HepG2 (cell line): ENCODE results near the gene ZFP90. TPM values are rescaled to one million over a fixed set of nuclear protein-coding genes. Genes with fewer than 3 reads are reported as not detected.
A peak's percentile ranks its signal among the peaks of the same experiment; 100 is the strongest.

Experiments used
- ASH2L ChIP-seq: fragments of 300-600, 200-600 bp; sonication (generic); IDR thresholded peaks from 2 replicates; pipeline ENCODE4 v1.7.0; 2017; ENCODE audit warnings: low read depth, mild to moderate bottlenecking, moderate library complexity, mixed read lengths, low read length; ENCODE audit not compliant: insufficient read length
- FOXA1 ChIP-seq, 2 experiments: fragments of 450-650 bp in 1 of 2; sonication (generic) in 1 of 2; formaldehyde crosslinking in 1 of 2; IDR thresholded peaks; 2 replicates each; pipeline versions ENCODE4 v1.4.0 to v1.6.1; 2016 to 2020; ENCODE audit warnings: missing genetic modification reagents in 1 of 2
- IKZF1 ChIP-seq: fragments of 450-650 bp; IDR thresholded peaks from 2 replicates; pipeline ENCODE4 v1.7.1; 2016
- JUNB ChIP-seq: sonication (generic); formaldehyde crosslinking; IDR thresholded peaks from 2 replicates; pipeline ENCODE4 v1.8.0; 2022; ENCODE audit warnings: missing genetic modification reagents, mild to moderate bottlenecking, borderline replicate concordance
- ZFP1 ChIP-seq: IDR thresholded peaks from 2 replicates; pipeline ENCODE4 v1.6.1; 2016
- ZNF274 ChIP-seq: sonication (generic); formaldehyde crosslinking; IDR thresholded peaks from 2 replicates; pipeline ENCODE4 v1.5.1; 2020; ENCODE audit warnings: mild to moderate bottlenecking, missing genetic modification reagents
- polyA plus RNA-seq, 8 experiments: library from polyadenylated mRNA; depleted of rRNA in 3 of 8; stranded (reverse) in 7 of 8; unstranded in 1 of 8; fragments of >200 nt; fragmentation: Illumina TruSeq in 4 of 8; extraction: Trizol in 4 of 8; gene quantifications; 2 replicates each; pipeline versions ENCODE4 v1.2.1 to v1.2.3, GENCODE V29; 2011 to 2016; ENCODE audit warnings: low read depth in 4 of 8, missing spikeins in 1 of 8, mixed read lengths in 1 of 8; ENCODE audit not compliant: insufficient read depth in 1 of 8
- total RNA-seq, 5 experiments: library from RNA; depleted of rRNA; stranded (reverse); fragments of >200 nt; fragmentation: Illumina TruSeq; extraction: Trizol; gene quantifications; 2 replicates each; pipeline ENCODE4 v1.2.3, GENCODE V29; 2016; ENCODE audit warnings: low read depth in 1 of 5
- TF ChIP-seq, protein P1 (sequence below): sonication (generic); formaldehyde crosslinking; IDR thresholded peaks from 2 replicates; pipeline ENCODE4 v1.4.0; 2020; ENCODE audit warnings: missing genetic modification reagents
- TF ChIP-seq, protein P2 (sequence below): sonication (generic); formaldehyde crosslinking; IDR thresholded peaks from 2 replicates; pipeline ENCODE4 v1.5.0; 2020; ENCODE audit warnings: mild to moderate bottlenecking, missing genetic modification reagents, borderline replicate concordance
- TF ChIP-seq, protein P3 (sequence below), 2 experiments: sonication (generic) in 1 of 2; formaldehyde crosslinking in 1 of 2; IDR thresholded peaks; 2 replicates each; pipeline versions ENCODE4 v1.4.0 to v1.6.1; 2016 to 2020; ENCODE audit warnings: borderline replicate concordance in 1 of 2, low read depth in 1 of 2, mild to moderate bottlenecking in 1 of 2, missing genetic modification reagents in 1 of 2
- TF ChIP-seq, protein P4 (sequence below): sonication (generic); formaldehyde crosslinking; IDR thresholded peaks from 2 replicates; pipeline ENCODE4 v1.4.0; 2020; ENCODE audit warnings: missing genetic modification reagents
- TF ChIP-seq, protein P5 (sequence below): sonication (generic); formaldehyde crosslinking; IDR thresholded peaks from 2 replicates; pipeline ENCODE4 v1.5.0; 2020; ENCODE audit warnings: mild to moderate bottlenecking, missing genetic modification reagents

Gene ZFP90
- total and polyA plus RNA-seq, 2 of the 13 experiments (the other 11 are each of a cell fraction or from before 2014, with no cell fraction given), result 17.6 to 18.9 TPM

DNA sequence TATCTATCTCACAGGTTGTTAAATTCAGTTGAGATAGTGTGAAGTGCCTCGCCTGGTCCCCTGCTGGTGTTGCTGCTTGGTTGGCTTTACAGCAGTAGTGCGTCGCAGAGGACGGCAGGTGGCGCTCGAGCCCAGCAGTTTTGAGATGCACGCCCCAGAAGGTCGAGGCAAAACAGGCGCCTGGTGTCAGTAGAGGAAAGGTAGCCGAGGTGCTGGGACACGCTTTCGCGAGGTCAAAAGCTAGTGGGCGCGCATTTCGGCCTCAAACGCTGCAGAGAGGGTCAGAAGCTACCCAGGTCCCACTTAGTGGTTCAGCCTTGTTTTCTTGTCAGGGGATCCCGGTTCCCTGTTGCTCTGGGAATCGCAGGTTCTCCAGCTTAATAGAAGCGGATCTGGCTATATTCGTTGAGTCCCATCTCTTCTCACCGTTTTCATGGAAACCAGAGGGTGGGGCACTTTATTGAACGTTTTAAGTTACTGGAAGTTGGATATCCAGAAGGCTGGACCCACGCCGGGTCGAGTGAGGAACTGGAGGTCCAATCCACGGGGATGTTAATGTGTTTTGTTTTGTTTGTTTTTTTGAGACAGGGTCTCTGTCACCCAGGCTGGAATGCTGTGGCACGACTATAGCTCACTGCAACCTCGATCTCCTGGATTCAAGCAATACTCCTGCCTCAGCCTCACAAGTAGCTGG, 10.3 kb upstream of the ZFP90 start (continued):
- TF ChIP-seq, protein P1, sequence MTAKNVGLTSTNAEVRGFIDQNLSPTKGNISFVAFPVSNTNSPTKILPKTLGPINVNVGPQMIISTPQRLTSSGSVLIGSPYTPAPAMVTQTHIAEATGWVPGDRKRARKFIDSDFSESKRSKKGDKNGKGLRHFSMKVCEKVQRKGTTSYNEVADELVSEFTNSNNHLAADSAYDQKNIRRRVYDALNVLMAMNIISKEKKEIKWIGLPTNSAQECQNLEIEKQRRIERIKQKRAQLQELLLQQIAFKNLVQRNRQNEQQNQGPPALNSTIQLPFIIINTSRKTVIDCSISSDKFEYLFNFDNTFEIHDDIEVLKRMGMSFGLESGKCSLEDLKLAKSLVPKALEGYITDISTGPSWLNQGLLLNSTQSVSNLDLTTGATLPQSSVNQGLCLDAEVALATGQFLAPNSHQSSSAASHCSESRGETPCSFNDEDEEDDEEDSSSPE (CRISPR knock-in tag), result peak; percentile 80
- TF ChIP-seq ZFP1 (CRISPR knock-in tag), result no peak
- TF ChIP-seq, protein P2, sequence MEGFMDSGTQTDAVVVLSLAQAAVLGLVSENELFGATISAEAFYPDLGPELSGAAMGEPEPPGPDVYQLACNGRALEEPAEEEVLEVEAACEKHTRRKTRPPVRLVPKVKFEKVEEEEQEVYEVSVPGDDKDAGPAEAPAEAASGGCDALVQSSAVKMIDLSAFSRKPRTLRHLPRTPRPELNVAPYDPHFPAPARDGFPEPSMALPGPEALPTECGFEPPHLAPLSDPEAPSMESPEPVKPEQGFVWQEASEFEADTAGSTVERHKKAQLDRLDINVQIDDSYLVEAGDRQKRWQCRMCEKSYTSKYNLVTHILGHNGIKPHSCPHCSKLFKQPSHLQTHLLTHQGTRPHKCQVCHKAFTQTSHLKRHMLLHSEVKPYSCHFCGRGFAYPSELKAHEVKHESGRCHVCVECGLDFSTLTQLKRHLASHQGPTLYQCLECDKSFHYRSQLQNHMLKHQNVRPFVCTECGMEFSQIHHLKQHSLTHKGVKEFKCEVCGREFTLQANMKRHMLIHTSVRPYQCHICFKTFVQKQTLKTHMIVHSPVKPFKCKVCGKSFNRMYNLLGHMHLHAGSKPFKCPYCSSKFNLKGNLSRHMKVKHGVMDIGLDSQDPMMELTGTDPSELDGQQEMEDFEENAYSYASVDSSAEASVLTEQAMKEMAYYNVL (CRISPR knock-in tag), result no peak; the same call in 1 of the 2 replicates
- TF ChIP-seq ASH2L, result no peak
- TF ChIP-seq, protein P3, sequence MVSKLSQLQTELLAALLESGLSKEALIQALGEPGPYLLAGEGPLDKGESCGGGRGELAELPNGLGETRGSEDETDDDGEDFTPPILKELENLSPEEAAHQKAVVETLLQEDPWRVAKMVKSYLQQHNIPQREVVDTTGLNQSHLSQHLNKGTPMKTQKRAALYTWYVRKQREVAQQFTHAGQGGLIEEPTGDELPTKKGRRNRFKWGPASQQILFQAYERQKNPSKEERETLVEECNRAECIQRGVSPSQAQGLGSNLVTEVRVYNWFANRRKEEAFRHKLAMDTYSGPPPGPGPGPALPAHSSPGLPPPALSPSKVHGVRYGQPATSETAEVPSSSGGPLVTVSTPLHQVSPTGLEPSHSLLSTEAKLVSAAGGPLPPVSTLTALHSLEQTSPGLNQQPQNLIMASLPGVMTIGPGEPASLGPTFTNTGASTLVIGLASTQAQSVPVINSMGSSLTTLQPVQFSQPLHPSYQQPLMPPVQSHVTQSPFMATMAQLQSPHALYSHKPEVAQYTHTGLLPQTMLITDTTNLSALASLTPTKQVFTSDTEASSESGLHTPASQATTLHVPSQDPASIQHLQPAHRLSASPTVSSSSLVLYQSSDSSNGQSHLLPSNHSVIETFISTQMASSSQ (IDR thresholded peaks at IDR 0.05; ENCODE audit: low read depth), result no peak
- TF ChIP-seq, protein P3 (CRISPR knock-in tag; IDR thresholded peaks at IDR 0.05; ENCODE audit: borderline replicate concordance), result peak; percentile 41; the same call in 1 of the 2 replicates
- peak; percentile 75 for TF ChIP-seq ZNF274 (CRISPR knock-in tag)
- TF ChIP-seq, protein P4, sequence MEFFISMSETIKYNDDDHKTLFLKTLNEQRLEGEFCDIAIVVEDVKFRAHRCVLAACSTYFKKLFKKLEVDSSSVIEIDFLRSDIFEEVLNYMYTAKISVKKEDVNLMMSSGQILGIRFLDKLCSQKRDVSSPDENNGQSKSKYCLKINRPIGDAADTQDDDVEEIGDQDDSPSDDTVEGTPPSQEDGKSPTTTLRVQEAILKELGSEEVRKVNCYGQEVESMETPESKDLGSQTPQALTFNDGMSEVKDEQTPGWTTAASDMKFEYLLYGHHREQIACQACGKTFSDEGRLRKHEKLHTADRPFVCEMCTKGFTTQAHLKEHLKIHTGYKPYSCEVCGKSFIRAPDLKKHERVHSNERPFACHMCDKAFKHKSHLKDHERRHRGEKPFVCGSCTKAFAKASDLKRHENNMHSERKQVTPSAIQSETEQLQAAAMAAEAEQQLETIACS (CRISPR knock-in tag), result no peak
- no peak for TF ChIP-seq JUNB (CRISPR knock-in tag)
- TF ChIP-seq FOXA1 (IDR thresholded peaks at IDR 0.05), result no peak
- 0 out of 2 replicates have a peak, but pooled peaks have one; percentile 15 for TF ChIP-seq FOXA1 (CRISPR knock-in tag; IDR thresholded peaks at IDR 0.05)
- TF ChIP-seq IKZF1, result no peak
- TF ChIP-seq, protein P5, sequence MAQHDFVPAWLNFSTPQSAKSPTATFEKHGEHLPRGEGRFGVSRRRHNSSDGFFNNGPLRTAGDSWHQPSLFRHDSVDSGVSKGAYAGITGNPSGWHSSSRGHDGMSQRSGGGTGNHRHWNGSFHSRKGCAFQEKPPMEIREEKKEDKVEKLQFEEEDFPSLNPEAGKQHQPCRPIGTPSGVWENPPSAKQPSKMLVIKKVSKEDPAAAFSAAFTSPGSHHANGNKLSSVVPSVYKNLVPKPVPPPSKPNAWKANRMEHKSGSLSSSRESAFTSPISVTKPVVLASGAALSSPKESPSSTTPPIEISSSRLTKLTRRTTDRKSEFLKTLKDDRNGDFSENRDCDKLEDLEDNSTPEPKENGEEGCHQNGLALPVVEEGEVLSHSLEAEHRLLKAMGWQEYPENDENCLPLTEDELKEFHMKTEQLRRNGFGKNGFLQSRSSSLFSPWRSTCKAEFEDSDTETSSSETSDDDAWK, result no peak
